Left forelimb (tissue), 1 donor: ENCODE data around the gene LRRTM1.

Experiments used
- DNase-seq: peaks from one replicate; pipeline ENCODE4 v3.0.0-alpha.2; 2018; ENCODE audit warnings: low spot score

LRRTM1 gene

GRCh38 chr2:80302314-80303005 is 2.1 kb downstream of the LRRTM1 start:
- DNase-seq = no peak

DNA sequence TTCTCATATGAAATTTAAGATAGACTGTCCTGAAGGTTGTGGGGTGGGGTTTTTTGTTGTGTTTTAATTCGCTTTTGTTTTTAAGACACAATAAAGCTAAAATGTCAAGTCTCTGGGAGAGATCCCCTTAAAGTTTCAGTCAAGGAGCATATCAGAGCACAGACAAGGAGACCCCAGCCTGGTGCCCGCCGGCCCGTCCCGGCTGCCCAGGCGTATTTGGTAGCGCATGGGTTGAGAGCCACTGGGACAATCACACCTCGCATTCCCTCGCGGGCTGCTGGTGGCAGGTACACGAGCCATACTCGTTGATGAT is 2.6 kb downstream of the LRRTM1 start:
- DNase-seq = no peak

DNA sequence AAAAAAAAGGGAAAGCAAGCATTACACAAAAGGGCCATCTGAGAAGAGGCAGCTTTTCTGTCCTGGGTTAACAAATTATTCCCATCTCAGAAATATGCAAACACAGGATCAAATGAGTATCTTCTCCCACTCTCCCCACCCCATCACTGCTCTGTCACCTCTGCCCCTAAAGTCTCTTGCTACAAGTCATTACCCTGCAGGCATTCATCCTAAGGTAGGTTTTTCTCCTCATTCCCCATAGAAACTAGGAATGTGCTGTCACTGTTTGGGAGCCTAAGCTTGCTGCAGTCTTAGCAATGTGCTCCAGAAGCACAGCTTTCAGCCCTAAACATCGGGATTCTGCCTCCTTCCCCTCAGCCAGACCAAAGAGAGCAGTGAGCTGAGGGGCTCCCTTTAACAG is 3.6 kb downstream of the LRRTM1 start:
- DNase-seq = no peak

DNA sequence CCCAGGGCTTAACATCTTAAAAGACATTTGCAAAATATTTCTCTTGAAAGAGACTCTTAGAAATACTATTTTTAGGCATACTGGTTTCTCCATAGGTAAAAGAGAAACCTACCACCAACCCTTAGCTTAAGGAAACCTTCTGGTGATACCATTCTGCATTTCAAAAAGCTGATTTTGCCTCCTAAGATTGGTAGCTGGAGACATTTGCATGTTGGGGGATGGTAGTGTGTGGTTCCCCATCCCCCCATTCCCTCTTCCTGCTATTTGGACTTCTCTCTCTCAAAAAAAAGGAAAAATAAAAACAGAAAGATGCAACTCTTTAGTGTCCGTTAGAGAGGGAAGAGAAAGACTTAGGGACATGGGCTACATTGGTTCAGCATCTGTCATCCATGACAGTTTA is 4.2 kb downstream of the LRRTM1 start:
- no peak for DNase-seq

- no peak for DNase-seq
These were observed 4.9 kb downstream of the LRRTM1 start for GRCh38 chr2:80299661-80300060.

GRCh38 chr2:80298954-80299353 is 5.6 kb downstream of the LRRTM1 start:
- DNase-seq = no peak

- no peak for DNase-seq
These were observed 11.5 kb downstream of the LRRTM1 start for GRCh38 chr2:80293039-80293438.

GRCh38 chr2:80292474-80292873 is 12.1 kb downstream of the LRRTM1 start:
- no peak for DNase-seq

- DNase-seq = no peak
These were observed 12.9 kb downstream of the LRRTM1 start for GRCh38 chr2:80291656-80292055.

DNA sequence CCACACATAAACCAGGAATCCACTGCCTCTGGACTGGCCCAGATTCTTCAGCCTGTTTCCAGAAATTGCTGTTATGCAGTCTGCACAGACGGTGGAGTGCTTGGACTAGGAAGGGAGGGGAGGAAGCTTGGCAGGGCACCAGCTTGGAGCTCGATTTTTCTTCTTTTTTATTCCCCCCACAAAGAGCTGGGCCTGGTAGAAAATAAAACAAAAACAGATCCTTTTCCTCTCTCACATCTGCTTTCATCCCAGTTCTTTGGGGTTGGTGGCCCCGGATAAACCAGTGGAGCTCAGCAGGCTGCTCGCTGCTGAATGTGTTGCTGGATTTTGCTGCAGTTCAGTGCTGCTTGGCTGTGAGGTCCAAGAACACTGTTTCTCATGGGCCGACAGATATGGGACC is 16.0 kb downstream of the LRRTM1 start:
- no peak for DNase-seq

DNA sequence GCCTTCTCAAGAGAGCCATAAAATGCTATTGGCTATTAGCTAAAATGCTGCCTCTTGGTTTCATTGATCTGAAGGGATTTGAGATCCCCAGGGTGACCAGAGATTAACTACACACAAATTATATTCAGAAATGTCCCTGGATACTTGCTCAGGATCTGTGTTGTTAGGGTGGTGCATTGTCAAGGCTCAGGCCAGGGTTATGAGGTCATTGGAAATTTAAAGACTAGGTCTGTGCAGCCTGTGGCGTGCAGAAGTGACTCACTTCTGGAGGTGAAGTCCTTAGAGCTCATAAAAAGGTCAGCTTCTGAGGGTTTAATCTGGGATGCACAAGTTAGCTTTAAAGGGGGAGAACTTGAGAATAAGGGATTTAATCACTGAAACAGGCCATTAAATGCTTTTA is 23.5 kb downstream of the LRRTM1 start:
- no peak for DNase-seq

DNA sequence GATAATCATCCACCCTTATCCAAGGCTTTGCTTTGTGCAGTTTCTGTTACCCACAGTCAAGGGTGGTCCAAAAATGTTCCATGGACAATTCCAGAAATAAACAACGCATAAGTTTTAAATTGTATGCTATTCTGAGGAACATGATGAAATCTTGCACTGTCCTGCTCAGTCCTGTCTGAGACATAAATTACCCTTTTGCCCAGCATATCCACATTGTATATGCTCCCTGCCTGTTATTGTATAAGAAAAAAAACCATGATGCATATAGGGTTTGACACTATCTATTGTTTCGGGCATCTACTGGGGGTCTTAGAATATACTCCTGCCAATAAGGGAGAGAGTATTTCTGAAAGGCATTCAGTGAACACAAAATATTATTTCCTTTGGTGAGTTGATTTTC is 24.0 kb downstream of the LRRTM1 start:
- no peak for DNase-seq

- DNase-seq = no peak
These were observed 34.7 kb downstream of the LRRTM1 start for GRCh38 chr2:80269806-80270205.

DNA sequence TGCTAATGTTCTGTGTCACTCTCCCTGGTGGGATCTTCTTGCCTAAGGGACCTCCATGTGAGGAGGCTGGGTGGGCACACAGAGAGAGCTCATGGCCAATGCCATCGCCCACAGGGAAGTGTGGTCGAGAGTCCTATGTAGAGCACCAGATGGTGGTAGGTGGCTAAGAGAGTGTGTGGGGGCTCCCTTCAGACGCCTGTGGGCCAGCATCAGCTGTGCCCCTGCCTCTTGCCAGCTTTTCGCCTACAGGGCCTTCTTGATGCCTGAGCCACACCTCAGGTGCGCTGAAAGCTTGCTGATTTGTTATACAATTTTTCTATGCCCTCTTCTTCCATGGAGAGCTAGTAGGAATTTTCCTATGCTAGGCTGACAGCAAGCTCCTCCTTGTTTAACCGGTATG is 38.3 kb downstream of the LRRTM1 start:
- DNase-seq = no peak

DNA sequence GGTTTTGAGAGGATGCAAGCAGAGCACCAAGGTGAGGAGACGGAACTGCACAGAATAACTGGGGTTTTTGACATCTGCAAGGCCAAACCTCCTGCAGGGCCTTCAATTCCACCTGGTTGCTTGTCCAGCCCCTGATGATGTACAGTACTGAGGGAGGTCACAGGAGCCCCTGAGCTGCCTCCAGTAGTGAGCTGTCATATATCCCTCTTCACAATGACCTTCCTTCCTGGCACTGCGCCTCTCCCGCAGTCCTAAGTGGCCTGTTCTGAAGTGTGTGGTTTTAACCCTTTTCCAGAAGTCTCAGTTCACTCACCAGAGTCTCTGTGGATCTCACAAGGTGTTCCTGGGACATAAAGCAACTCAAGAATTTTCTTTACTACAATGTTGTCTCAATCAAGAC is 45.3 kb downstream of the LRRTM1 start:
- DNase-seq = no peak

GRCh38 chr2:80258793-80259192 is 45.8 kb downstream of the LRRTM1 start:
- no peak for DNase-seq

DNA sequence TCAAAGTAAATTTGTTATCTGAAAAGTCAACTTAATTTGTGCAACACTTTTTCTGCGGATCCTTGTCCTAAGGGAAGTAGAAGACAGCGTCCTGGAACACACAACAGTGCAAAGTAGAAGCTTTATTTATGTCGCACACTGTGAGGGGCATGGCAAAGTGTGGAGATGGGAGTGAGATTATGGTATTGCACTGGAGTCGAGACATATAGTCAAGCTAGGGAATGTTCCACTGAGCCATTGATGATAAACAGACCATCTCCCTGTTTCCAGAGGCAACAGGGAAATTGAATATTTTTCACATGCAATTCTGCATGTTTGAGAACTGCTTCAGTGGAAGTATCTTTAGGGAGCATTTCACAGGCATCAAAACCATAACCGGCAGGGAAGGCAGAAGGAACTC is 46.2 kb downstream of the LRRTM1 start:
- no peak for DNase-seq

DNA sequence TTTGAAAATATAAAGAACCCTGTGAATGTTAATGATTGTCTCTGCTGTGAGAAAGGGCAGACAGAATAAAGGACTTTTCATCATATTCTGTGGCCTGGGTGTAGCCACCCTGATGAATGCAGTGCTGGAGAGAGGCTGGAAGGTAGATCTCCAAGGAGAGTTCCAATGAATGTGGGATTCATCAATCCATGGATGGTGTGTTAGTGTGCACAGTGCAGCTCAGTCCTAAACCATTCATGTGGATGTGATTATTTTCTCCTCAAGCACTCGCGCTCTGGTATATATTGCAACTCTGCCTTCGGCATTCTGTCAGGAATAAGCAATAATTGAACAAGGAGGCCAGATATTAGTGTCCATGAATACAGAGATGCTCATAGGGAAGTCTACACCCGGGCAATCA is 47.1 kb downstream of the LRRTM1 start:
- DNase-seq = no peak

GRCh38 chr2:80256782-80257167 is 47.8 kb downstream of the LRRTM1 start:
- no peak for DNase-seq

DNA sequence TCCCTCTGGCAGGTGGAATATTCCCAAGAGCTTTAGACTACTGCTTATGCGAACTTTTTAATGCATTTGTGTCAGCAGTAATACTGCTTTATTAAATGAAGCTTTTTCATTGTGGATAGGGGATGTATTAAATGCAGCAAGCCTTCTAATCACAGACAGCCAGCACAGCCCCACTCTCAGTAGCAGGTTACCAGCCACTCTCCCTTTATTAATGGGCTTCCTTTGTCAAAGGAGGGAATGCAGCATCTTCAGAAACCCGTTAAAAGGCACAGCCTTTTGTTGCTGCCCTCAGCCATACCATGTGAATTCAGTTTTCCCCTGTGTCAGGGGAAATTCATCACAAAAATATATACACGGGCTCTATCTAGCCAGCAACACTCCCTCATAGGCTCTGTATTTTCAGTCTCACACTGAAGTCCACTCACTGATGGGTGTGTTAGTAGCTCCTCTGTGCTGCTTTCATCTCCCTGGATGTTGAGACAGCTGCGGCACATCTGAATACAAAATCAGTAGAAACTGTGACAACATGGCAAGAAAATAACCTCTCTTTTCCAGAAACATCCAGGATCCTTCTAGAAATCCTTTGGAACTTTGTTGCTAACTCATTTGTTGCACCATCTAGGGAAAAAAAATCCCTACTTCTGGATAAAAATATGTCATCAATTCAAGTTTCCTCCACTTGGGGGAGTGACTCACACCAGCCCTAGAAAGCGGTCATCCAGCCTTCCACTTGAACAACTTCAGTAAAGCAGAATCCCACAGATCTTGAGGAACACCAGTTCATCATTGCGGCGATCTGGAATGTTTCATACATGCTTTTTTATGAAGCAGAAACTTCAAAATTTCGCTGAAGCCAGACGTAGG is 48.4 kb downstream of the LRRTM1 start:
- no peak for DNase-seq

GRCh38 chr2:80252294-80252986 is 52.1 kb downstream of the LRRTM1 start:
- DNase-seq = no peak
